Osteocyte (in vitro differentiated cells): Measurements from ENCODE around the gene AMTN. TPM values are rescaled to one million over a fixed set of nuclear protein-coding genes. Genes with fewer than 3 reads are reported as not detected.

Source experiments
- DNase-seq: peaks from one replicate; pipeline ENCODE4 v3.0.0; 2021; ENCODE audit warnings: mixed read lengths; ENCODE audit not compliant: unreplicated experiment; ENCODE audit errors: extremely low spot score
- H3K27ac Mint-ChIP-seq: one replicate; pipeline ENCODE4 v1.8.0; 2021; ENCODE audit warnings: mild to moderate bottlenecking, mixed read lengths; ENCODE audit not compliant: unreplicated experiment
- H3K27me3 Mint-ChIP-seq: one replicate; pipeline ENCODE4 v1.8.0; 2021; ENCODE audit warnings: mixed read lengths; ENCODE audit not compliant: unreplicated experiment
- H3K36me3 Mint-ChIP-seq: one replicate; pipeline ENCODE4 v1.8.0; 2021; ENCODE audit warnings: mixed read lengths; ENCODE audit not compliant: unreplicated experiment
- H3K4me1 Mint-ChIP-seq: one replicate; pipeline ENCODE4 v1.8.0; 2021; ENCODE audit warnings: mixed read lengths; ENCODE audit not compliant: unreplicated experiment
- H3K4me3 Mint-ChIP-seq: one replicate; pipeline ENCODE4 v1.8.0; 2021; ENCODE audit warnings: mild to moderate bottlenecking, moderate library complexity, mixed read lengths; ENCODE audit not compliant: unreplicated experiment
- H3K9me3 Mint-ChIP-seq: one replicate; pipeline ENCODE4 v1.8.0; 2021; ENCODE audit warnings: mixed read lengths; ENCODE audit not compliant: unreplicated experiment
- CTCF ChIP-seq: fragments of 200-600 bp; sonication (generic); IDR thresholded peaks from 2 replicates; pipeline ENCODE4 v1.5.0; 2021; ENCODE audit warnings: antibody characterized with exemption, mild to moderate bottlenecking, moderate library complexity
- total RNA-seq: library from RNA; stranded (reverse); gene quantifications from 2 replicates; pipeline ENCODE4 v1.2.1, GENCODE V29; 2021

AMTN gene
- total RNA-seq, 1 donor from 2014 or later: not detected

- Mint-ChIP-seq H3K4me1 (no peaks in the 10 kb centered on the region), H3K27me3 (peaks cover 13% of the 10 kb centered on the region), H3K36me3 (no peaks in the 10 kb centered on the region), H3K4me3 (no peak overlapping the region), H3K9me3 (no peaks in the 10 kb centered on the region), H3K27ac (no peak overlapping the region)
- no peak for DNase-seq
- TF ChIP-seq CTCF: no peak
Observed at GRCh38 chr4:70575964-70576363, 57.6 kb downstream of the AMTN start.

- Mint-ChIP-seq H3K36me3 (no peaks in the 10 kb centered on the region), H3K27me3 (peaks cover 15% of the 10 kb centered on the region), H3K27ac (no peak overlapping the region)
Observed at GRCh38 chr4:70577220-70577927, 59.0 kb downstream of the AMTN start.

GRCh38 chr4:70581980-70582379 lies 63.6 kb downstream of the AMTN start:
- no peak for DNase-seq
- no peak for TF ChIP-seq CTCF
- no peaks in the 10 kb centered on the region for H3K4me1 Mint-ChIP-seq
- no peak overlapping the region for H3K27ac Mint-ChIP-seq
- peaks cover 21% of the 10 kb centered on the region for H3K27me3 Mint-ChIP-seq
- H3K4me3 Mint-ChIP-seq: no peak overlapping the region
- no peaks in the 10 kb centered on the region for H3K9me3 Mint-ChIP-seq
- H3K36me3 Mint-ChIP-seq: no peaks in the 10 kb centered on the region

More at GRCh38 chr4:70577220-70577927, 59.0 kb downstream of the AMTN start:
- H3K9me3 Mint-ChIP-seq: no peaks in the 10 kb centered on the region
- DNase-seq: no peak
- no peak for TF ChIP-seq CTCF
- no peaks in the 10 kb centered on the region for H3K4me1 Mint-ChIP-seq
- H3K4me3 Mint-ChIP-seq: no peak overlapping the region

Other genes with a start within 250 kb of the AMTN start
- not detected in 2 replicates for gene CABS1, start 183.6 kb upstream of the AMTN start, total RNA-seq
- gene SMR3A, start 157.8 kb upstream of the AMTN start, total RNA-seq: not detected in 2 replicates
- not detected in 2 replicates for gene SMR3B, start 135.4 kb upstream of the AMTN start, total RNA-seq
- not detected in 2 replicates for gene OPRPN, start 120.6 kb upstream of the AMTN start, total RNA-seq
- not detected in 2 replicates for gene MUC7, start 46.4 kb upstream of the AMTN start, total RNA-seq
- not detected in 2 replicates for gene AMBN, start 73.7 kb downstream of the AMTN start, total RNA-seq
- not detected in 2 replicates for gene ENAM, start 110.2 kb downstream of the AMTN start, total RNA-seq
- gene JCHAIN, start 147.9 kb downstream of the AMTN start, total RNA-seq: not detected in 2 replicates
- gene UTP3, start 170.0 kb downstream of the AMTN start, total RNA-seq: 29.4 and 29.9 TPM in 2 replicates
- 73.5 and 73.8 TPM in 2 replicates for gene RUFY3, start 203.4 kb downstream of the AMTN start, total RNA-seq